Gastroesophageal sphincter (tissue), 4 donors: ENCODE results near the gene KLHDC8A. TPM values are rescaled to one million over a fixed set of nuclear protein-coding genes. Genes with fewer than 3 reads are reported as not detected.
"Not testable (repeated sequence)": the region's sequence is repeated elsewhere in the genome, so short reads cannot be mapped to it uniquely, and the experiment has no call there.

Source experiments
- ATAC-seq: fragments of 150-250 bp; one replicate; pipeline ENCODE4 v1.9.1; 2016; ENCODE audit warnings: mild to moderate bottlenecking, moderate library complexity
- H3K27ac ChIP-seq, 4 donors: fragments of 200-600 bp; sonication (generic) in 3 of 4; 1 replicate in 3 of 4; 2 replicates in 1 of 4; pipeline ENCODE4 v1.5.1; 2016 to 2019
- H3K27me3 ChIP-seq: fragments of 200-600 bp; sonication (generic); one replicate; pipeline ENCODE4 v1.5.1; 2019
- H3K36me3 ChIP-seq, 2 donors: fragments of 200-600 bp; sonication (generic); one replicate each; pipeline ENCODE4 v1.5.1; 2019; ENCODE audit warnings: control low read depth in 1 of 2
- H3K4me1 ChIP-seq, 3 donors: fragments of 200-600 bp; sonication (generic); 1 replicate in 2 of 3; 2 replicates in 1 of 3; pipeline ENCODE4 v1.5.1; 2016 to 2019; ENCODE audit warnings: control low read depth in 2 of 3
- H3K4me3 ChIP-seq, 2 donors: fragments of 200-600 bp; sonication (generic); one replicate each; pipeline ENCODE4 v1.5.1; 2019; ENCODE audit warnings: mild to moderate bottlenecking in 1 of 2, moderate library complexity in 1 of 2
- H3K9me3 ChIP-seq, 3 donors: fragments of 200-600 bp; sonication (generic); one replicate each; pipeline ENCODE4 v1.5.1; 2017 to 2019; ENCODE audit warnings: control low read depth in 2 of 3
- EP300 ChIP-seq: sonication (generic); formaldehyde crosslinking; IDR thresholded peaks from one replicate; pipeline ENCODE4 v1.6.1; 2017; ENCODE audit warnings: antibody characterized with exemption, mild to moderate bottlenecking
- POLR2A ChIP-seq, 2 donors: fragments of 450-650 bp; IDR thresholded peaks; one replicate each; pipeline ENCODE4 v1.6.1; 2017; ENCODE audit warnings: antibody characterized with exemption in 2 of 2, mild to moderate bottlenecking in 2 of 2, moderate library complexity in 1 of 2
- POLR2AphosphoS5 ChIP-seq: sonication (generic); formaldehyde crosslinking; IDR thresholded peaks from one replicate; pipeline ENCODE4 v1.6.1; 2017; ENCODE audit warnings: antibody characterized with exemption
- WGBS, 2 donors: methylation state at CpG; one replicate each; pipeline ENCODE4 v1.1.5; 2018; ENCODE audit warnings: low coverage in 1 of 2; 5-methylcytosine and 5-hydroxymethylcytosine counted together
- total RNA-seq, 4 donors: library from RNA; depleted of rRNA; stranded (reverse); fragments of >200 nt; gene quantifications; one replicate each; pipeline ENCODE4 v1.1.0, GENCODE V29; 2016
- TF ChIP-seq, protein P1 (sequence below), 4 experiments: fragments of 200-600 bp in 2 of 4; fragments of 450-650 bp in 2 of 4; sonication (generic) in 1 of 4; IDR thresholded peaks; one replicate each; pipeline ENCODE4 v1.5.1; 2017 to 2019; ENCODE audit warnings: antibody characterized with exemption in 4 of 4, mild to moderate bottlenecking in 2 of 4, moderate library complexity in 2 of 4

Gene KLHDC8A
- total RNA-seq, 4 donors from 2014 or later: 0.16 to 0.40 (median 0.31) TPM; not detected in 1

DNA sequence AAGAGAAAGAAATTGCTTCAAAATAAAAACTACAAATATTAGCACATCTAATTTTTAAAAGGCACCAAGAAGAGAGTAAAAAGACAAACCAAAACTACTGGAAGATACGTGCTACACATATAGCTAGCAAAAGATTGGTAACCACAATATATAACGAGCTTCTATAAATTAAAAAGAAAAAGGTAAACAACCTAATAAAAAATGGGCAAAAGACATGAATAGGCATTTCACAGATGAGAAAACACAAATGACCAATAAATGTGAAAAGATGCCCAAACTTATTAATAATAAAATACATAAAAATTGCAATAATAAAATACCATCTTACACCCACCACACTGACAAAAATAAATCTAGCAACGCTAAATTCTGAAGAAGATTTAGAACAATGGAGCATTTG lies 38.9 kb upstream of the KLHDC8A start:
- 76 to 89% methylated on average over 3 of the region's 3 CpGs for WGBS, 2 donors
- ATAC-seq: no peak

DNA sequence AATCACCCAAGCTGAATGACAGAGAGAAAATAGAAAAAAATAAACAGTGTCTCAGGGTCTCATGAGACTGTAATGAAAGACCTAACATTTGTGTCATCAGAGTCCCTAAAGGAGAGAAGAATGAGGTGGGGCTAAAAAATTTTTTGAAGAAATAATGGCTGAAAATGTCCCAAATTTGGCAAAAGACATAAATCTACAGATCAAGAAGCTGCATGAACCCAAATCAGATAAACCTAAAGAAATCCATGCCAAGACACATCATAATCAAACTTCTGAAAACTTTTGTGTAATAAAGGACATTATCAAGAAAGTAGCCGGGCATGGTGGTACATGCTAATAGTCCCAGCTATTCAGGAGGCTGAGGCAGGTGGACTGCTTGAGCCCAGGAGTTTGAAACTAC lies 35.9 kb upstream of the KLHDC8A start:
- Histone ChIP-seq H3K9me3 (peaks cover 0 to 12% (median 0%) of the 10 kb centered on the region in 3 donors), H3K27ac (no peak overlapping the region), H3K27me3 (peaks cover 30% of the 10 kb centered on the region), H3K36me3 (no peaks in the 10 kb centered on the region), H3K4me1 (no peaks in the 10 kb centered on the region), H3K4me3 (no peak overlapping the region)
- TF ChIP-seq POLR2AphosphoS5: no peak
- TF ChIP-seq EP300: no peak
- TF ChIP-seq, protein P1, sequence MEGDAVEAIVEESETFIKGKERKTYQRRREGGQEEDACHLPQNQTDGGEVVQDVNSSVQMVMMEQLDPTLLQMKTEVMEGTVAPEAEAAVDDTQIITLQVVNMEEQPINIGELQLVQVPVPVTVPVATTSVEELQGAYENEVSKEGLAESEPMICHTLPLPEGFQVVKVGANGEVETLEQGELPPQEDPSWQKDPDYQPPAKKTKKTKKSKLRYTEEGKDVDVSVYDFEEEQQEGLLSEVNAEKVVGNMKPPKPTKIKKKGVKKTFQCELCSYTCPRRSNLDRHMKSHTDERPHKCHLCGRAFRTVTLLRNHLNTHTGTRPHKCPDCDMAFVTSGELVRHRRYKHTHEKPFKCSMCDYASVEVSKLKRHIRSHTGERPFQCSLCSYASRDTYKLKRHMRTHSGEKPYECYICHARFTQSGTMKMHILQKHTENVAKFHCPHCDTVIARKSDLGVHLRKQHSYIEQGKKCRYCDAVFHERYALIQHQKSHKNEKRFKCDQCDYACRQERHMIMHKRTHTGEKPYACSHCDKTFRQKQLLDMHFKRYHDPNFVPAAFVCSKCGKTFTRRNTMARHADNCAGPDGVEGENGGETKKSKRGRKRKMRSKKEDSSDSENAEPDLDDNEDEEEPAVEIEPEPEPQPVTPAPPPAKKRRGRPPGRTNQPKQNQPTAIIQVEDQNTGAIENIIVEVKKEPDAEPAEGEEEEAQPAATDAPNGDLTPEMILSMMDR (IDR thresholded peaks at IDR 0.05): no peak
- no peak for TF ChIP-seq POLR2A (IDR thresholded peaks at IDR 0.05)
- no peak for ATAC-seq
- 89 to 92% methylated on average over 1 of the region's 1 CpG for WGBS, 2 donors

More for the DNA sequence above, 38.9 kb upstream of the KLHDC8A start:
- no peak overlapping the region for H3K4me3 ChIP-seq
- H3K4me1 ChIP-seq: no peaks in the 10 kb centered on the region
- no peak for TF ChIP-seq EP300
- TF ChIP-seq, protein P1 (IDR thresholded peaks at IDR 0.05): no peak
- no peak for TF ChIP-seq POLR2A (IDR thresholded peaks at IDR 0.05)
- TF ChIP-seq POLR2AphosphoS5: no peak
- H3K27me3 ChIP-seq: peaks cover 22% of the 10 kb centered on the region
- H3K27ac ChIP-seq: no peak overlapping the region
- peaks cover 0 to 12% (median 0%) of the 10 kb centered on the region in 3 donors for H3K9me3 ChIP-seq
- H3K36me3 ChIP-seq: no peaks in the 10 kb centered on the region

DNA sequence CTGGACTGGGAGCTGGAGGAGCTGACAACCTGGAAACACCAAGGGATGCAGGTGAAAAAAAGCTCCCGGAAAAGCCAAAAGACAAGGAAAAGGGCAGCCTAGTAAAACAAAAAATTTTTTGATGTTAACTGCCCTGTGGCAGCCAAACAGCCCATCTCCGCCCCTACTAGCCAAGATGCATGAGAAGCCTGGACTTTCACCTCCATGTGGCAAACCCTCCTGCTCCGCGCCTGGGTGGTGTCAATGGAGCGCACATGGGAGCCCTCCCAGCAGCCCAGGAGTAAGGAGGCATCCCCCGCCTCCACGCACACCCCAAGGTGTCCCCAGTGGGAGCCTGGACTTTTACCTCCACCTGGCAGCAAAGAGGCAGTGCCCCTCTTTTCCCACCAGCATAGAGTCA lies 34.7 kb upstream of the KLHDC8A start:
- no peak overlapping the region for H3K4me3 ChIP-seq
- no peak for ATAC-seq
- H3K4me1 ChIP-seq: no peaks in the 10 kb centered on the region
- TF ChIP-seq POLR2AphosphoS5: no peak
- TF ChIP-seq EP300: no peak
- TF ChIP-seq, protein P1 (IDR thresholded peaks at IDR 0.05): no peak
- TF ChIP-seq POLR2A (IDR thresholded peaks at IDR 0.05): no peak
- peaks cover 30% of the 10 kb centered on the region for H3K27me3 ChIP-seq
- no peak overlapping the region for H3K27ac ChIP-seq
- H3K9me3 ChIP-seq: peaks cover 0 to 12% (median 0%) of the 10 kb centered on the region in 3 donors
- no peaks in the 10 kb centered on the region for H3K36me3 ChIP-seq
- 87% methylated on average over 6 of the region's 7 CpGs; no CpG with 5 or more reads in 1 of the 2 donors for WGBS, 2 donors

DNA sequence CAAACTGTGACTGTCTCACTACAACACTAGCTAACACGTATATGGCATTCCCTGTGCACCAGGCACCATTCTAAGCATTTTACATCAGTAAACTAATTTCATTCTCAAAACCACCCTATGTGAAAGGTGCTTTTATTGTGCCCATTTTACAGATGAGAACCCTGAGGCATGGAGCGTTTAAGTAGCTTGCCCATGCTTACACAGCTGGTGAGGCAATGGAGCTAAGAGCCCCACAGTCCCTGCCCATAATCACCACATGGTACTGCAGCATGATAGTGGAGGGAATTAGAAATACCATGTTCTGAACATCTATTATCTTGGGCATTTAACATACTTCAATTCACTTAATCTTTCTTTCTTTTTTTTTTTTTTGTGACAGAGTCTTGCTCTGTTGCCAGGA lies 31.1 kb upstream of the KLHDC8A start:
- Histone ChIP-seq H3K4me3 (no peak overlapping the region), H3K9me3 (no peaks in the 10 kb centered on the region), H3K36me3 (no peaks in the 10 kb centered on the region), H3K27ac (no peak overlapping the region), H3K4me1 (no peaks in the 10 kb centered on the region), H3K27me3 (peaks cover 25% of the 10 kb centered on the region)
- 77% methylated on average over 1 of the region's 2 CpGs; no CpG with 5 or more reads in 1 of the 2 donors for WGBS, 2 donors
- TF ChIP-seq EP300 (no peak), POLR2AphosphoS5 (no peak)
- TF ChIP-seq, protein P1 (IDR thresholded peaks at IDR 0.05): no peak
- ATAC-seq: no peak

DNA sequence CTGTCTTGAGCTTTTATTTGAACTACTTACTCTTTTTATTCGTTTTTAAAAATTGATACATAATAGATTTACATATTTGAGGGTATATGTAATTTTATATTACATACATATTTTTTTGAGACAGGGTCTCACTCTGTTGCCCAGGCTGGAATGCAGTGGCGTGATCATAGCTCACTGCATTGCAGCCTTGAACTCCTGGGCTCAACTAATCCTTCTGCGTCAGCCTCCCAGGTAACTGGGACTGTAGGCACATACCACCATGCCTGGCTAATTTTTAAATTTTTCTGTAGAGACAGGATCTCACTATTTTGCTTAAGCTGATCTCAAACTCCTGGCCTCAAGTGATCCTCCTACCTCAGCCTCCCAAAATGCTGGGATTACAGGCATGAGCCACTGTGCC lies 26.3 kb upstream of the KLHDC8A start:
- H3K4me1 ChIP-seq, H3K4me3 ChIP-seq, H3K9me3 ChIP-seq, H3K27ac ChIP-seq, H3K36me3 ChIP-seq, ATAC-seq: not testable (repeated sequence)
- WGBS, 2 donors: 65 to 94% methylated on average over 2 to 3 of the region's 3 CpGs
- H3K27me3 ChIP-seq: peaks cover 11% of the 10 kb centered on the region
